Measurements from ENCODE around the gene SC5D.

GRCh38 chr11:121347094-121347493, 54.5 kb downstream of the SC5D start:
- TF ChIP-seq POLR2A (IDR thresholded peaks at IDR 0.05; ENCODE audit: low read depth, low read length) = no peak
- TF ChIP-seq CTCF (conservative IDR thresholded peaks at IDR 0.05; ENCODE audit: low read depth, low read length) = no peak
- TF ChIP-seq CHD1 (IDR thresholded peaks at IDR 0.05; ENCODE audit: low read depth, low read length) = no peak
- TF ChIP-seq RAD21 (IDR thresholded peaks at IDR 0.05; ENCODE audit: low read length) = no peak
- no peak for TF ChIP-seq ELK1 (IDR thresholded peaks at IDR 0.05; ENCODE audit: borderline replicate concordance, low read depth, low read length)
- TF ChIP-seq CEBPB (IDR thresholded peaks at IDR 0.05; ENCODE audit: low read depth, low read length) = no peak
- TF ChIP-seq RFX5 (IDR thresholded peaks at IDR 0.05; ENCODE audit: low read depth, low read length) = no peak
- no peak for TF ChIP-seq MXI1 (IDR thresholded peaks at IDR 0.05; ENCODE audit: borderline replicate concordance, low read depth, low read length)
- TF ChIP-seq MAFK (IDR thresholded peaks at IDR 0.05; ENCODE audit: low read depth, low read length) = no peak
